Measurements from ENCODE around the gene FILIP1L.

The FILIP1L gene

DNA sequence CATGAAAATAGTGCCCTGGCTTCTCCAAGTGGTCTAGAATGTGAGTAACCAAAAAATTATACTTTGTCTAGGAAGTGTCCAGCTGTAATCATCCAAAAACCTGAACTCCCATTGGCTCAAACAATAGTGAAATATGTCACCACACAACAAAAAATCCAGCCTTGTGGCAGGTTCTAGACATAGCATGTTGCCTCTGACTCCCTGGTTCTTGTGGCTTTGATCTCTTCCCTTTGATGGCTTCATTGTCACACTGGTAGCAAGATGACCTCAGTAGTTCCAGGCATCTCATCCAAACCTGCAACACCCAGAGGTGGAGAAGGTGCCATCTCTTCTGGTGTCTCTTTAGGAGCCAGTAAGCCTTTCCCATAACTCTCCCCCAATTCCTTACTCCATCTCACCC, 222.0 kb downstream of the FILIP1L start:
- no peak for DNase-seq (ENCODE audit: low spot score)
- TF ChIP-seq, protein P1, sequence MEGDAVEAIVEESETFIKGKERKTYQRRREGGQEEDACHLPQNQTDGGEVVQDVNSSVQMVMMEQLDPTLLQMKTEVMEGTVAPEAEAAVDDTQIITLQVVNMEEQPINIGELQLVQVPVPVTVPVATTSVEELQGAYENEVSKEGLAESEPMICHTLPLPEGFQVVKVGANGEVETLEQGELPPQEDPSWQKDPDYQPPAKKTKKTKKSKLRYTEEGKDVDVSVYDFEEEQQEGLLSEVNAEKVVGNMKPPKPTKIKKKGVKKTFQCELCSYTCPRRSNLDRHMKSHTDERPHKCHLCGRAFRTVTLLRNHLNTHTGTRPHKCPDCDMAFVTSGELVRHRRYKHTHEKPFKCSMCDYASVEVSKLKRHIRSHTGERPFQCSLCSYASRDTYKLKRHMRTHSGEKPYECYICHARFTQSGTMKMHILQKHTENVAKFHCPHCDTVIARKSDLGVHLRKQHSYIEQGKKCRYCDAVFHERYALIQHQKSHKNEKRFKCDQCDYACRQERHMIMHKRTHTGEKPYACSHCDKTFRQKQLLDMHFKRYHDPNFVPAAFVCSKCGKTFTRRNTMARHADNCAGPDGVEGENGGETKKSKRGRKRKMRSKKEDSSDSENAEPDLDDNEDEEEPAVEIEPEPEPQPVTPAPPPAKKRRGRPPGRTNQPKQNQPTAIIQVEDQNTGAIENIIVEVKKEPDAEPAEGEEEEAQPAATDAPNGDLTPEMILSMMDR (IDR thresholded peaks at IDR 0.05; ENCODE audit: extremely low read depth, missing control alignments), result no peak

DNA sequence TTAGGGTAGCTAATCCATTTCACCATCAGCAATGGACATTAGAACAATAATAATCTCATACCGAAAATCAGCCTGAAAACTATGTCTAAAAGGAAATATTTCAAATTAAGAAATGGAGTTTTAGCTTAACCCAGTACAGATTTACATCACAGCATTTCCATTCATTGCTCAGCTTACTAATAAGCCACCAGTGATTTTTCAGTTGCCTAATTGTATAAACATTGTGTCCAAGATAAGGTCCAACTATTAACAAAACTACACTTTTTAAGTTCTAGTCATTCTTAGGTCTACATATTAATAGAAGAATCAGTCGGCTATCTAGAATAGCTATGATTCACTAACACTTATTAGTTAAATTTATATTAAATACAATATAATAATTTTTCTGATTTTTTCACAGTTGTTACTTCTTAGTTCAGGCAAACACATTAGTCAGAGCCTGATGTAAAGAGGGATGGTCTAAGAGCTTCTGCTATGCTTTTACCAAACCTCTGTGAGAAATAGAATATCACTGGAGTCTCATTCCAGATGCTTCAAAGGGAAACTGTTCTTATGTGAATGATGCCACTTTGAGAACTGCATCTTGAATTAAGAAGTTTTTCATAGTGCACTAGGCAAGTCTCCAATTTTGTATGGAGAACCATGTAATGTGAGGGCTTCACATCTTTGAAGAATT, 222.6 kb downstream of the FILIP1L start:
- DNase-seq (ENCODE audit: low spot score), result no peak
- TF ChIP-seq, protein P1 (IDR thresholded peaks at IDR 0.05; ENCODE audit: extremely low read depth, missing control alignments), result no peak

DNA sequence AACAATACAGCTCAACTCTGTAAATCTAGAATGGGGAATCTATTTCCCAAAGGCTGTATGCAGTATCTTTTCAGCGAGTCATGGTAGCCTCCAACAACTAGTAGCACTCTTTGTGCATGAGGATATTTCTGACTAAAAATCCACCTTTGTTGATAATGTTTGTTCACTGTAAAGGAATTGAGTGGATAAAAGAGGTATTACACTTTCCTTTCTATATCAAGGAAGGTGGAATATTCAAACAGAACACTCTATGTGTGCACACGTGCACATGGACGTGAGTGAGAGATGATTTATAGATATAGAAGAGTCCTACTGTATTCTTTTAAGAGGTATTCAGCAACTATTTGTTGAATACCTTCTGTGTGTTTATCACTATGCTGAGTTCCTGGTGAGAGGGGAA, 228.4 kb downstream of the FILIP1L start:
- TF ChIP-seq, protein P1 (IDR thresholded peaks at IDR 0.05; ENCODE audit: extremely low read depth, missing control alignments), result no peak
- DNase-seq (ENCODE audit: low spot score), result no peak

DNA sequence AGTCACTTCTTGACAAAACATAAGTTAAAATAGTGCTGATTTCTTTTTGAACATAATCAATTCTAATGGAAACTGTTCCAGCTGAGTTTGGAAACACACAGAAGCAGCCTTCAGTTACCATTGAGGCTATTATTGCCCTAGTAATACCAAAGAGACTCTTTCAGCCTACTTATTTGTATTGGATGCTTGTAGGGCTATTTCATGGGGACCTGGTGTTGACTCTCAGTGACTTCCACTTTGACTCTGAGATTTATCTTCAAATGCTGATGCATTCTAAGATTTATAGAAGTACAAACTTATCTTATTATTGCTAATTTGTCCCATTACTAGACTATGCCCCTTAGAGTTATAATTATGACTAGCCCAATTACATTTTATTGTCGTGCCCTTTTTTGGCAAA, 229.2 kb downstream of the FILIP1L start:
- DNase-seq (ENCODE audit: low spot score), result no peak
- TF ChIP-seq, protein P1 (IDR thresholded peaks at IDR 0.05; ENCODE audit: extremely low read depth, missing control alignments), result no peak

DNA sequence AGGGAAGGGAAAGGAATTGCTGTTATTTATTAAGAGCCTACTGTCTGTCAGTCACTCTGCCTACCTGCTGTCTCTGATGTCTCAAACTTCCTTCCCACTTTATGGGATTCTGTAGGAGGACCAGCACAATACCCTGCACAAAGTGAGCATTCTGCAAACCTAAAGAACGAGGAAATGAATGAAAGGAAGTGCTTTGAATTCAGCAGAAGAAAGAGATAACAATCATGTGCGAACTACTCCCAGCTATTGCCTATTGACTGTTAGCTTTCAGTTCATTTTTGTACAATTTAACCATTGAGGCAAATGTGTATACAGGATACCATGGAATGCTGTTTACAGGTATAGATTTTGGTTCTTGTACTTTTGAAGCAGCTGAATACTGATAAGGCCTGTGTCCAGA, 229.8 kb downstream of the FILIP1L start:
- DNase-seq (ENCODE audit: low spot score), result no peak
- TF ChIP-seq, protein P1 (IDR thresholded peaks at IDR 0.05; ENCODE audit: extremely low read depth, missing control alignments), result no peak

DNA sequence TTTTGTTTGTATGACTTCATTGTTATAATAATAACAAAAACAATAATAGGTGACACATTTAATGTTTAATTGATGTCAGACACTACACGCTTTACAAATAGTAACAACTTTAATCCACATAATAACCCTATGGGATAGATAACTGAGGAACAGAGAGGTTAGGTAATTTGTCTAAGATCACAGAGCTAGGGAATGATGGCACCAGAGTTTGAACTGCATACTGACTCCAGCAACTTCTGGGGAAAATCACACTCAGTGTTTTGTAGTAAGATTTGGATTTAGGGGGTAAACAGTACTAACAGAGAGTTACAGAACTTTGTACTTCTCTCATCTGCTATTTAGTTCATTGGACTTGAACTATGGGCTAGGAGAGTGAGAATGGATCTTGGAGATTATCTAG, 230.6 kb downstream of the FILIP1L start:
- TF ChIP-seq, protein P1 (IDR thresholded peaks at IDR 0.05; ENCODE audit: extremely low read depth, missing control alignments), result no peak

DNA sequence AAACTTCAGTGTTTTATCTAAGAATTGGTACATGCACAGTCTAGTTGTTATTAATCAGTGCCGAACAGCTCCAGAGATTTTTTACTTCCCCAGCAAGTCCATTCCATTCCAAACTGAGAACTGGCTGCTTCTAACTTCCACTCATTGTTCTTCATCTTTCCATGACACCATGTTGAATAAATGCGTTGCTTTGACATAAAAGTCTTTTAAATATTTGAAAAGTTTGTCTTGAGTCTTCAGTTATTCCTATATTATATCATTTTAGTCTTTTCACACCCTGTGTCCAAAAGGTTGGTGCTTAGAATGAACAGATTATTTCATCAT, 231.2 kb downstream of the FILIP1L start:
- TF ChIP-seq, protein P1 (IDR thresholded peaks at IDR 0.05; ENCODE audit: extremely low read depth, missing control alignments), result no peak
- no peak for DNase-seq (ENCODE audit: low spot score)

More for the DNA sequence above, 230.6 kb downstream of the FILIP1L start:
- no peak for DNase-seq (ENCODE audit: low spot score)
